Small intestine (tissue), 7 donors: ENCODE measurements around the gene SYNE1. TPM values are rescaled to one million over a fixed set of nuclear protein-coding genes. Genes with fewer than 3 reads are reported as not detected.
"Not testable (repeated sequence)": the region's sequence is repeated elsewhere in the genome, so short reads cannot be mapped to it uniquely, and the experiment has no call there.

Experiments used
- DNase-seq, 2 donors: peaks; one replicate each; pipeline versions ENCODE4 v3.0.0 to v3.0.0-alpha.2; 2013
- FAIRE-seq: peaks from 2 replicates; lab custom pipeline; 2012; peaks lifted over from hg19 to GRCh38; lab: Jason Lieb, UNC
- H3K27ac ChIP-seq, 3 donors: one replicate each; pipeline ENCODE4 v1.5.1; 2013; ENCODE audit warnings: low read length in 2 of 3, mild to moderate bottlenecking in 2 of 3, control low read depth in 1 of 3, inconsistent platforms in 1 of 3, low read depth in 1 of 3, moderate library complexity in 1 of 3
- H3K27me3 ChIP-seq, 3 donors: one replicate each; pipeline ENCODE4 v1.6.1; 2013; ENCODE audit warnings: low read length in 3 of 3, inconsistent platforms in 1 of 3; ENCODE audit not compliant: control insufficient read depth in 3 of 3, insufficient read depth in 3 of 3
- H3K36me3 ChIP-seq, 3 donors: one replicate each; pipeline ENCODE4 v1.6.1; 2013; ENCODE audit warnings: low read length in 3 of 3, inconsistent platforms in 1 of 3, low read depth in 1 of 3, mild to moderate bottlenecking in 1 of 3, moderate library complexity in 1 of 3; ENCODE audit not compliant: control insufficient read depth in 3 of 3, insufficient read depth in 2 of 3
- H3K4me1 ChIP-seq, 3 donors: one replicate each; pipeline ENCODE4 v1.6.1; 2013; ENCODE audit warnings: low read length in 2 of 3, inconsistent platforms in 1 of 3, low read depth in 1 of 3, mild to moderate bottlenecking in 1 of 3, moderate library complexity in 1 of 3; ENCODE audit not compliant: control insufficient read depth in 3 of 3, insufficient read depth in 2 of 3
- H3K4me3 ChIP-seq, 3 donors: one replicate each; pipeline ENCODE4 v1.5.1; 2013; ENCODE audit warnings: low read length in 3 of 3, control low read depth in 1 of 3, inconsistent platforms in 1 of 3, low read depth in 1 of 3, mild to moderate bottlenecking in 1 of 3, moderate library complexity in 1 of 3
- H3K9me3 ChIP-seq, 2 donors: one replicate each; pipeline ENCODE4 v1.6.1; 2013; ENCODE audit warnings: low read depth in 1 of 2, low read length in 1 of 2; ENCODE audit not compliant: control insufficient read depth in 2 of 2, insufficient read depth in 1 of 2
- WGBS, 3 donors: extraction: QIAGEN DNeasy Blood & Tissue Kit; methylation state at CpG; one replicate each; pipeline ENCODE4 v1.1.7; 2013; 5-methylcytosine and 5-hydroxymethylcytosine counted together
- polyA plus RNA-seq, 4 donors: library from polyadenylated mRNA; stranded (reverse) in 3 of 4; unstranded in 1 of 4; fragments of 200-250 nt in 3 of 4; fragments of 120-200 nt in 1 of 4; gene quantifications; one replicate each; pipeline versions ENCODE4 v1.2.1 to v1.2.3, GENCODE V29; 2013
- donor health status: healthy with polysubstance abuse.
- donor health status: control.
- donor health status: control.
- donor health status: Bipolar disorder and iron deficiency.
- donor health status: healthy.

The SYNE1 gene
- polyA plus RNA-seq, 4 donors = 4.0 to 18.9 (median 9.1) TPM

DNA sequence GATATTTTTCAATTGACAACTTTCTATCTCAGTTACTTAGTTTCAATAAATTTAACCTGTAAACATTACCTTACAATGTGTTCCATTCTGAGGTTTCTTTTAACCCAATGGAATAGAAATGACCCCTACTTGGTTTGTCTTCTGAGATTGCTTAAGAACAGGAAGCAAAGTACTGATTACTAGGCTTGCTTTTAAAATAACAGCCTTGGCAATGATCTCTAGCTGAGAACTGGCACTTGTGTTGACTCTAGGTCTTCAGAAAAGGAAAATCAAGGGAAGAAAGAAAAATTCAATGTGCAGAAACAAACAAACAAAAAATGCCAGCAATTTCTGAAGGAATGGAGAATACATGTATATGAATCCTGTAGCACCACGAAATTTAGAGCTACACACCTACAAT, 66.1 kb downstream of the SYNE1 start:
- 42 to 66% (median 49%) methylated on average over 1 of the region's 1 CpG for WGBS, 3 donors
- Histone ChIP-seq H3K4me1 (no peaks in the 10 kb centered on the region), H3K36me3 (no peaks in the 10 kb centered on the region), H3K4me3 (no peak overlapping the region), H3K9me3 (no peaks in the 10 kb centered on the region), H3K27ac (no peak overlapping the region), H3K27me3 (no peaks in the 10 kb centered on the region)
- DNase-seq = no peak
- FAIRE-seq = no peak

DNA sequence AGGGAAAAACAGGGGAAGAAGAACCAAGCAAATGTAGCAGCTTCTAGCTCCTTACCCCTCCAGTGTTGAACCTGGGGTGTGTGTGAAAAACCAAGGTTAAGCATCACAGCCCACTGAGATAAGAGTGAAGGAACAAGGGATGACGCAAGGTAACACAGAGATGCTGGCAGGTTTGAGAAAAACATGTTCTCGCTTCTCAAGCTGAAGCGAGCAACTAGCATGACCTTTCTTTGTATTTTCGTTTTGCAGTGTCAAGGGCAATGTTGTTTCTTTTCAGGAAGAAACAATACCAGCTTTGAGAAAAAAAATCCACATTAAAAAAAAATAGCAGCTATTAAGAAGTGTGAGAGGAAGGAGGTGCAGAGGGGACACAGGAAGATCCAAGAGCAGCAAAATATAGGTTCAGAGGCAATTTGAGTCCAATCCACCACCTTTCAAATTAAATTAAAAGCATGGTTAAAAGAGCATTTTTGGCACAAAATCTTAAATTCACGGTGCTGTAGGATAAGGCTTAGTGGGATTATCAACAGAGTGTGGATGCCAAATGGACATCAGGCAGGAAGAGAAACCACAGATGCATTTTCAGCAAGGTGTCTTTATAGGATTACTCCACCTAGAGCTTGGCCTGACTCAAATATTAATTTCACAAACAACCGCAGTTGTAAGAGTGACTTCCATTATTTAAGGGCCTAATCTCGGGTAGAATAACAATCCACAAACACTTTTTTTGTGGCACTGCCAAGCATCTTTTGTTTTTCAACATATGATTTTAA, 70.9 kb downstream of the SYNE1 start:
- no peaks in the 10 kb centered on the region for H3K4me1 ChIP-seq
- no peak overlapping the region for H3K27ac ChIP-seq
- no peak overlapping the region for H3K4me3 ChIP-seq
- DNase-seq (no peak), FAIRE-seq (no peak)
- H3K27me3 ChIP-seq = no peaks in the 10 kb centered on the region
- WGBS, 3 donors = 56 to 58% (median 57%) methylated on average over 7 of the region's 7 CpGs
- H3K36me3 ChIP-seq = no peaks in the 10 kb centered on the region
- H3K9me3 ChIP-seq = no peaks in the 10 kb centered on the region

DNA sequence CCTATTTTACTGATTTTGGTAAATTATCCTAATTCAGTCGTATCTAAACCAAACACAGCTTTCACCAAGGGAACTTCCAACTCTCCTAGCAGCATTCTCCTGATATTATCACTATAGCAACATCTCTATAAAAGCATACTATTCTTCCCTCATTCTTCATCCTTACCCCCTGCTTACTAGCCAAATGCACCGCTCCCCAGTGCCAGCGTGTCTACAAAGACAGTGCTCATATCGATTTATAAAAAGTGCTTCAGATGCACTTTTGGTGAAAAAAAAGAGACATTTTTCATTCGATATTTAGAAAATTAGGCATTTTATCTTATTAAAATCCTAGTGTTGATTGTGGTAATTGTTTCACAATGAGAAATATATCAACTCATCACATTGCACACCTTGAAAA, 74.0 kb downstream of the SYNE1 start:
- Histone ChIP-seq H3K9me3 (peaks cover 0 to 3% of the 10 kb centered on the region in 2 donors), H3K36me3 (no peaks in the 10 kb centered on the region), H3K4me1 (no peaks in the 10 kb centered on the region), H3K27me3 (no peaks in the 10 kb centered on the region), H3K27ac (no peak overlapping the region), H3K4me3 (no peak overlapping the region)
- 56 to 79% (median 59%) methylated on average over 5 of the region's 5 CpGs for WGBS, 3 donors
- DNase-seq (no peak), FAIRE-seq (no peak)

DNA sequence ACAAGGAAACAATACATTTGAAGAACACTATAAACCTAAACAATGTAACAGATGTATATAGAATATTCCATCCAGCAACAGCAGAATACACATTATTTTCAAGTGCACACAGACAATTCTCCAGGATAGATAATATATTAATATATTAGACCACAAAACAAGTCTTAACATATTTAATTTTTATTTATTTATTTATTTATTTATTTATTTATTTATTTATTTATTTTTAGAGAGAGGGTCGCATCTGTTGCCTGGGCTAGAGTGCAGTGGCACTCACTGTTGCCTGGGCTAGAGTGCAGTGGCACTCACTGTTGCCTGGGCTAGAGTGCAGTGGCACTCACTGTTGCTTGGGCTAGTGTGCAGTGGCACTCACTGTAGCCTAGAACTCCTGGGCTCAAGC, 78.4 kb downstream of the SYNE1 start:
- not testable (repeated sequence) for H3K36me3 ChIP-seq, H3K9me3 ChIP-seq, FAIRE-seq, H3K4me1 ChIP-seq, H3K4me3 ChIP-seq, H3K27me3 ChIP-seq, DNase-seq, H3K27ac ChIP-seq
- 82 to 95% (median 84%) methylated on average over 1 of the region's 1 CpG for WGBS, 3 donors

DNA sequence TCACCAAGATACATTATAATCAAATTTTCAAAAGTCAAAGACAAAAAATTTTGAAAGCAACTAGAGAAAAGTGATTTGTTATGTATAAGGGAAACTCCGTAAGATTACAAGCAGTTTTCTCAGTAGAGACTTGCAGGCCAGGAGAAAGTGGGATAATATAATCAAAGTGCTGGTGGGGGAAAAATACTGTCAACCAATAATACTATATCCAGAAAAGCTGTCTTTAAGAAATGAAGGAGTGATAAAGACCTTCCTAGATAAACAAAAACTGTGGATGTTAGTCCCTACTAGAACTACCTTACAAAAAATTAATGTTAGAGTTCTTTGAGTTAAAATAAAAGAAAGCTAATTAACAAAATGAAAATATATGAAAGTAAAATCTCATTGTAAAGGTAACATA, 79.7 kb downstream of the SYNE1 start:
- peaks cover 0 to 9% of the 10 kb centered on the region in 2 donors for H3K9me3 ChIP-seq
- FAIRE-seq (no peak), DNase-seq (no peak)
- no peak overlapping the region for H3K27ac ChIP-seq
- H3K4me1 ChIP-seq = no peaks in the 10 kb centered on the region
- H3K36me3 ChIP-seq = no peaks in the 10 kb centered on the region
- 90 to 100% (median 94%) methylated on average over 1 of the region's 1 CpG for WGBS, 3 donors
- no peak overlapping the region for H3K4me3 ChIP-seq
- no peaks in the 10 kb centered on the region for H3K27me3 ChIP-seq

DNA sequence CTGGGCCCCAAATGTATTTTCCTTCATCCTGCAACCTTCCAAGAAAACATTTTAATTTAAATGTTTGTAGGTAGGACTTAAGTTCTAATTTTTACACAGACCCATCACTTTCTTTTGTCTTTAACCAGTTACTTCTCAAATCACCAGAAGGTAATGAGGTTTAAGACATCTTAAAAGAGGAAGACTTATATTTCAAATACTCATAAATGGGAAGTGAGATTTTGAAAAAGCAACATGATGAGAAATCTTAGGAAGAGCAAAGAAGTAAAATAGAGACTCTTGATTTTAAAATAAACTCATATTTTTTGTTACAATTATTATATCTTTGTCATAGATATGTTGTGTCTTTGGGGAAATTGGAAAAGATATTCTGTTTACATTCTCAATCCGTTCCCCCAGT, 82.3 kb downstream of the SYNE1 start:
- no peaks in the 10 kb centered on the region for H3K27me3 ChIP-seq
- H3K4me3 ChIP-seq = no peak overlapping the region
- DNase-seq = no peak
- FAIRE-seq = no peak
- H3K9me3 ChIP-seq = peaks cover 0 to 9% of the 10 kb centered on the region in 2 donors
- no peaks in the 10 kb centered on the region for H3K4me1 ChIP-seq
- WGBS, 3 donors = 80 to 94% (median 85%) methylated on average over 1 of the region's 1 CpG
- H3K36me3 ChIP-seq = no peaks in the 10 kb centered on the region
- H3K27ac ChIP-seq = no peak overlapping the region

DNA sequence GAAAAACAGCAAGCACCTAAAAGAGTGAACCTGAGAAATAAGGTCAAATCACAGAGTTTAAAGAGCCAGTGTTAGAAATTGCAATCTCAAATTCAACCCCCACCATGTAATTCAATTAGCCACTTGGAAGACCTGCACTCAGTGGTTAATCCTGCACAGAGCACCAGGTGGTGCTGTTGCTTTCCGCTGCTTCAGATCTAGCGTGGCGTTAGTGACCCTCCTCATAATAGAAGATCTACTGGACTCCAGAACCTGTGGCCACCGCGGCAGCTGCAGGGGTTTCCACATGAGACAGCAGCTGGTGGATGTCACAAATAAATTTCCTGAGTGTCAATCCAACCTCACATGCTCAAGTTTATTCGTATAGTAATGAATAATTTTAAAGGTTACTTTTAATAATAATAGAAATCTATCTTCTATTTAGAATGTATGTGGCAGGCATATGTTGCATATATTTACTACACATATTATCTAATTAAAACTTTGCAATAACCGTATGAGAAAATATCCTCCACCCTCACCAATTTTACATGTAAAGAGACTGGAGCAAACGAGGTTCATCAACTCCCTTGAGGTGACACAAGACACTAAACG, 84.4 kb downstream of the SYNE1 start:
- Histone ChIP-seq H3K4me3 (no peak overlapping the region), H3K27ac (no peak overlapping the region), H3K4me1 (no peaks in the 10 kb centered on the region), H3K9me3 (peaks cover 0 to 6% of the 10 kb centered on the region in 2 donors), H3K36me3 (no peaks in the 10 kb centered on the region), H3K27me3 (no peaks in the 10 kb centered on the region)
- FAIRE-seq = no peak
- WGBS, 3 donors = 34 to 39% (median 38%) methylated on average over 9 of the region's 9 CpGs
- DNase-seq = peak; percentile 17 to 22

DNA sequence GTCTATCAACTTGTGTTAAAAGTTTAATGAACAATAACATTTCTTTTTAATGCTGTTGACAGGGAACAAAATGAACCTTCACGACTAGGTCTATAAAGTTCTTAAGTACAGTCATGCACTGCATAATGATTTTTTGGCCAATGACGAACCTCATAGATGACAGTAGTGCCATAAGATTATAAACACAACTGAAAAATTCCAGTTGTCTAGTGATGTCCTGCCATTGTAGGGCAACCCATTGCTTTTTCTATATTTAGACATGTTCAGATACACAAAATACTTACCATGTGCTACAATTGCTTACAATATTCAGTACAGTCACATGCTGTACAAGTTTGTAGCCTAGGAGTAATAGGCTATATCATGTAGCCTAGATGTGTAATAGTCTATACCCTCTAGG, 93.6 kb downstream of the SYNE1 start:
- FAIRE-seq = no peak
- Histone ChIP-seq H3K4me3 (no peak overlapping the region), H3K27ac (no peak overlapping the region), H3K4me1 (no peaks in the 10 kb centered on the region), H3K36me3 (no peaks in the 10 kb centered on the region), H3K27me3 (no peaks in the 10 kb centered on the region), H3K9me3 (no peaks in the 10 kb centered on the region)
- DNase-seq = no peak
- WGBS, 3 donors = 68 to 72% (median 69%) methylated on average over 2 of the region's 2 CpGs
